DOHH2 (cell line): ENCODE data around the gene TWIST2.

Source experiments
- EZH2phosphoT487 ChIP-seq: fragments of 200-600 bp; sonication (generic); IDR thresholded peaks from 2 replicates; pipeline ENCODE4 v1.6.1; 2017; ENCODE audit warnings: borderline replicate concordance, mild to moderate bottlenecking, antibody characterized with exemption, low read length, moderate library complexity, mixed read lengths
- TF ChIP-seq, protein P1 (sequence below): fragments of 200-600 bp; sonication (generic); IDR thresholded peaks from one replicate; pipeline ENCODE4 v1.5.1; 2014; ENCODE audit warnings: antibody characterized with exemption, mild to moderate bottlenecking, low read depth, low read length; ENCODE audit not compliant: poor library complexity, severe bottlenecking

DNA sequence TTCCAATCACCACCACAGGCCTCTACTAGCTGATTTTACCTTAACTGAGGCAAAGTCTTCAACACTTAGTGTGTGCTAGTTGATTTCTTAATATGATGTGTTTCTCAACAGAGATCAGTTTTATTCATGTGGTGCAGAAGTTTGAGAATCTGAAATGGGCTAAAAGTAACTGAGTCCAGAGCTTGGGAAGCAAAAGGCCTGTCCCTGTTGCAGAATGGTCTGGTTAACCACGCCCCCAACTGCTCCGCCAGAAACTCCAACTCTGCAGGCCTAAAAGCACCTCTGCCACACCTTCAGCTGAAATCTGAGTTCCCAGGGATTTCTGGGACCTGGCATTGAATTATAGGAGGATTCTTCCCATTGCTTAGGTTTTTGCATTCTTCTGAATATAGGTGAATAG is 44.9 kb downstream of the TWIST2 start:
- TF ChIP-seq, protein P1, sequence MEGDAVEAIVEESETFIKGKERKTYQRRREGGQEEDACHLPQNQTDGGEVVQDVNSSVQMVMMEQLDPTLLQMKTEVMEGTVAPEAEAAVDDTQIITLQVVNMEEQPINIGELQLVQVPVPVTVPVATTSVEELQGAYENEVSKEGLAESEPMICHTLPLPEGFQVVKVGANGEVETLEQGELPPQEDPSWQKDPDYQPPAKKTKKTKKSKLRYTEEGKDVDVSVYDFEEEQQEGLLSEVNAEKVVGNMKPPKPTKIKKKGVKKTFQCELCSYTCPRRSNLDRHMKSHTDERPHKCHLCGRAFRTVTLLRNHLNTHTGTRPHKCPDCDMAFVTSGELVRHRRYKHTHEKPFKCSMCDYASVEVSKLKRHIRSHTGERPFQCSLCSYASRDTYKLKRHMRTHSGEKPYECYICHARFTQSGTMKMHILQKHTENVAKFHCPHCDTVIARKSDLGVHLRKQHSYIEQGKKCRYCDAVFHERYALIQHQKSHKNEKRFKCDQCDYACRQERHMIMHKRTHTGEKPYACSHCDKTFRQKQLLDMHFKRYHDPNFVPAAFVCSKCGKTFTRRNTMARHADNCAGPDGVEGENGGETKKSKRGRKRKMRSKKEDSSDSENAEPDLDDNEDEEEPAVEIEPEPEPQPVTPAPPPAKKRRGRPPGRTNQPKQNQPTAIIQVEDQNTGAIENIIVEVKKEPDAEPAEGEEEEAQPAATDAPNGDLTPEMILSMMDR: no peak
- no peak for TF ChIP-seq EZH2phosphoT487
